Endodermal cell (in vitro differentiated cells): ENCODE data around the gene WDR73. TPM values are rescaled to one million over a fixed set of nuclear protein-coding genes. Genes with fewer than 3 reads are reported as not detected.

Experiments used
- DNase-seq: peaks from one replicate; pipeline ENCODE4 v3.0.0-alpha.2; 2017
- H3K27ac ChIP-seq: 2 replicates; pipeline ENCODE4 v1.5.1; 2013; ENCODE audit warnings: mild to moderate bottlenecking, low read depth, low read length, moderate library complexity
- H3K27me3 ChIP-seq: 2 replicates; pipeline ENCODE4 v1.6.1; 2013; ENCODE audit warnings: mild to moderate bottlenecking, low read length, moderate library complexity; ENCODE audit not compliant: insufficient read depth, control insufficient read depth, poor library complexity, severe bottlenecking
- H3K36me3 ChIP-seq: 2 replicates; pipeline ENCODE4 v1.7.0; 2013; ENCODE audit warnings: mild to moderate bottlenecking, low read length, moderate library complexity; ENCODE audit not compliant: control insufficient read depth, insufficient read depth
- H3K4me1 ChIP-seq: one replicate; pipeline ENCODE4 v1.7.0; 2013; ENCODE audit warnings: low read length; ENCODE audit not compliant: control insufficient read depth, insufficient read depth
- H3K4me3 ChIP-seq: 2 replicates; pipeline ENCODE4 v1.5.1; 2013; ENCODE audit warnings: mild to moderate bottlenecking, low read length, moderate library complexity
- H3K9ac ChIP-seq: 2 replicates; pipeline ENCODE4 v1.6.1; 2013; ENCODE audit warnings: mild to moderate bottlenecking, low read length, moderate library complexity; ENCODE audit not compliant: poor library complexity, severe bottlenecking; ENCODE audit errors: extremely low read depth
- H3K9me3 ChIP-seq: 2 replicates; pipeline ENCODE4 v1.6.1; 2013; ENCODE audit warnings: mild to moderate bottlenecking, low read length, moderate library complexity; ENCODE audit not compliant: control insufficient read depth
- H3K27ac Mint-ChIP-seq: 2 replicates; pipeline ENCODE4 v1.8.0; 2020; ENCODE audit warnings: mixed read lengths
- H3K27me3 Mint-ChIP-seq: 2 replicates; pipeline ENCODE4 v1.8.0; 2021; ENCODE audit warnings: mild to moderate bottlenecking, mixed read lengths; ENCODE audit not compliant: insufficient read depth
- H3K36me3 Mint-ChIP-seq: 2 replicates; pipeline ENCODE4 v1.8.0; 2020; ENCODE audit warnings: low read depth, mixed read lengths
- H3K4me1 Mint-ChIP-seq: 2 replicates; pipeline ENCODE4 v1.8.0; 2020; ENCODE audit warnings: mixed read lengths
- H3K4me3 Mint-ChIP-seq: 2 replicates; pipeline ENCODE4 v1.8.0; 2020; ENCODE audit warnings: mild to moderate bottlenecking, moderate library complexity, mixed read lengths
- H3K9me3 Mint-ChIP-seq: 2 replicates; pipeline ENCODE4 v1.8.0; 2020; ENCODE audit warnings: mild to moderate bottlenecking, mixed read lengths
- WGBS, 2 experiments: methylation state at CpG; one replicate each; pipeline versions ENCODE4 v1.1.5 to v1.1.7; 2013; ENCODE audit warnings: missing lambda C conversion rate in 2 of 2, mixed read lengths in 1 of 2; ENCODE audit not compliant: insufficient coverage in 1 of 2, insufficient read length in 1 of 2; 5-methylcytosine and 5-hydroxymethylcytosine counted together
- total RNA-seq, 2 donors: library from RNA; stranded (reverse); fragmentation: NEBNext Ultra II Directional in 1 of 2; extraction: Animal tissue kit (Norgen Biotek cat#: 25700) in 1 of 2; gene quantifications; 2 replicates in 1 of 2; 3 replicates in 1 of 2; pipeline ENCODE4 v1.2.1, GENCODE V29; 2021
- TF ChIP-seq, protein P1 (sequence below): fragments of 200-600 bp; sonication (generic); conservative IDR thresholded peaks from 2 replicates; pipeline ENCODE4 v1.5.0; 2021; ENCODE audit warnings: antibody characterized with exemption, mild to moderate bottlenecking

WDR73 gene
- total RNA-seq, 2 donors from 2014 or later: 44.1 to 46.8 TPM

DNA sequence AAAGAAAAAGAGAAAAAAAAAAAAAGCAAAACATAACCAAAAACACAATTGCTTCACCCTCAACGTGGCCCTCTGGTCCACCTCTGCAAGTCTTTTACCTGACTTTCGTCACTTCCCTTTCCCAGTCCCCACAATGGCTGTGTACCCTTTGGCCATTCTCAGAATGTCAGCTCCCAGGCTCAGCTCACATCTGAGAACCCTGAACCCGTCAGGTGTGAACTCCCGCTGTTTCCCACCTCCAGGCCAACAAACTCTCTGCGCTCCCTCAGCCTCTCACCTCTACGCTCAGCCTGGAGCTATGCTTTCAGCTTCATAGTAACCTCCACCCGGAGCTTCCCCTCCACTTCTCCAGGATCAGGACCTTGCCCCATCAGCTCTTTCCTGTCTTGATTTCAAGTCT lies 29.7 kb downstream of the WDR73 start:
- Mint-ChIP-seq H3K36me3 (peaks cover 63% of the 10 kb centered on the region), H3K27me3 (peaks cover 2% of the 10 kb centered on the region), H3K27ac (no peak overlapping the region), H3K9me3 (peaks cover 56% of the 10 kb centered on the region), H3K4me3 (no peak overlapping the region), H3K4me1 (no peaks in the 10 kb centered on the region)
- Histone ChIP-seq H3K9me3 (peaks cover 42% of the 10 kb centered on the region), H3K9ac (no peak overlapping the region), H3K36me3 (peaks cover 38% of the 10 kb centered on the region), H3K27me3 (no peaks in the 10 kb centered on the region), H3K4me3 (no peak overlapping the region), H3K27ac (no peak overlapping the region), H3K4me1 (no peaks in the 10 kb centered on the region)
- 96 to 100% methylated on average over 5 to 6 of the region's 7 CpGs for WGBS, 2 experiments
- TF ChIP-seq, protein P1, sequence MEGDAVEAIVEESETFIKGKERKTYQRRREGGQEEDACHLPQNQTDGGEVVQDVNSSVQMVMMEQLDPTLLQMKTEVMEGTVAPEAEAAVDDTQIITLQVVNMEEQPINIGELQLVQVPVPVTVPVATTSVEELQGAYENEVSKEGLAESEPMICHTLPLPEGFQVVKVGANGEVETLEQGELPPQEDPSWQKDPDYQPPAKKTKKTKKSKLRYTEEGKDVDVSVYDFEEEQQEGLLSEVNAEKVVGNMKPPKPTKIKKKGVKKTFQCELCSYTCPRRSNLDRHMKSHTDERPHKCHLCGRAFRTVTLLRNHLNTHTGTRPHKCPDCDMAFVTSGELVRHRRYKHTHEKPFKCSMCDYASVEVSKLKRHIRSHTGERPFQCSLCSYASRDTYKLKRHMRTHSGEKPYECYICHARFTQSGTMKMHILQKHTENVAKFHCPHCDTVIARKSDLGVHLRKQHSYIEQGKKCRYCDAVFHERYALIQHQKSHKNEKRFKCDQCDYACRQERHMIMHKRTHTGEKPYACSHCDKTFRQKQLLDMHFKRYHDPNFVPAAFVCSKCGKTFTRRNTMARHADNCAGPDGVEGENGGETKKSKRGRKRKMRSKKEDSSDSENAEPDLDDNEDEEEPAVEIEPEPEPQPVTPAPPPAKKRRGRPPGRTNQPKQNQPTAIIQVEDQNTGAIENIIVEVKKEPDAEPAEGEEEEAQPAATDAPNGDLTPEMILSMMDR: no peak
- no peak for DNase-seq

DNA sequence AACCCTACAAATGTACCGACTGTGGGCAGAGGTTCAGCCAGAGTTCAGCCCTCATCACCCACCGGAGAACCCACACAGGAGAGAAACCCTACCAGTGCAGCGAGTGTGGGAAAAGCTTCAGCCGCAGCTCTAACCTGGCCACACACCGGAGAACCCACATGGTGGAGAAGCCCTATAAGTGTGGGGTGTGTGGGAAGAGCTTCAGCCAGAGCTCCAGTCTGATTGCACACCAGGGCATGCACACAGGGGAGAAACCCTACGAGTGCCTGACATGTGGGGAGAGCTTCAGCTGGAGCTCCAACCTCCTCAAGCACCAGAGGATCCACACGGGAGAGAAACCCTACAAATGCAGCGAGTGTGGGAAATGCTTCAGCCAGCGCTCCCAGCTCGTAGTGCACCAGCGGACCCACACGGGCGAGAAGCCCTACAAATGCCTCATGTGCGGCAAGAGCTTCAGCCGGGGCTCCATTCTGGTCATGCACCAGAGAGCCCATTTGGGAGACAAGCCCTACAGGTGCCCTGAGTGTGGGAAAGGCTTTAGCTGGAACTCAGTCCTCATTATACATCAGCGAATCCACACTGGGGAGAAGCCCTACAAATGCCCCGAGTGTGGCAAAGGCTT lies 32.6 kb downstream of the WDR73 start:
- no peak for DNase-seq
- H3K27me3 ChIP-seq: no peaks in the 10 kb centered on the region
- no peak overlapping the region for H3K27ac ChIP-seq
- Mint-ChIP-seq H3K27me3 (peaks cover 2% of the 10 kb centered on the region), H3K4me1 (no peaks in the 10 kb centered on the region), H3K4me3 (no peak overlapping the region), H3K27ac (no peak overlapping the region), H3K36me3 (peaks cover 86% of the 10 kb centered on the region), H3K9me3 (peaks cover 80% of the 10 kb centered on the region)
- H3K36me3 ChIP-seq: peaks cover 41% of the 10 kb centered on the region
- H3K9me3 ChIP-seq: peaks cover 43% of the 10 kb centered on the region
- H3K9ac ChIP-seq: no peak overlapping the region
- TF ChIP-seq, protein P1: no peak
- no peaks in the 10 kb centered on the region for H3K4me1 ChIP-seq
- peak overlapping the region; percentile 56 for H3K4me3 ChIP-seq
- 96 to 98% methylated on average over 14 to 17 of the region's 17 CpGs for WGBS, 2 experiments

- Mint-ChIP-seq H3K27me3 (peaks cover 2% of the 10 kb centered on the region), H3K36me3 (peaks cover 87% of the 10 kb centered on the region), H3K27ac (no peak overlapping the region), H3K4me3 (no peak overlapping the region), H3K9me3 (peaks cover 82% of the 10 kb centered on the region), H3K4me1 (no peaks in the 10 kb centered on the region)
- Histone ChIP-seq H3K36me3 (peaks cover 44% of the 10 kb centered on the region), H3K9ac (no peak overlapping the region), H3K4me1 (no peaks in the 10 kb centered on the region), H3K27me3 (no peaks in the 10 kb centered on the region), H3K9me3 (peaks cover 43% of the 10 kb centered on the region), H3K4me3 (no peak overlapping the region), H3K27ac (no peak overlapping the region)
- TF ChIP-seq, protein P1: no peak
- WGBS, 2 experiments: 89 to 100% methylated on average over 4 to 8 of the region's 8 CpGs
- no peak for DNase-seq
These were observed 33.5 kb downstream of the WDR73 start for GRCh38 chr15:84620626-84621025.
